Measurements from ENCODE around the gene S100A2.
"Not testable (repeated sequence)": the region's sequence is repeated elsewhere in the genome, so short reads cannot be mapped to it uniquely, and the experiment has no call there.

S100A2 gene

GRCh38 chr1:153527683-153528040 lies 38.0 kb downstream of the S100A2 start:
- H3K27me3 ChIP-seq (ENCODE audit: low read depth, low read length) = 0 out of 2 replicates have a peak, but pooled peaks cover 5% of the 10 kb centered on the region
- no peak for TF ChIP-seq CTCF (IDR thresholded peaks at IDR 0.05; ENCODE audit: low read depth, low read length)
- TF ChIP-seq EZH2phosphoT487 (IDR thresholded peaks at IDR 0.05; ENCODE audit: low read depth) = no peak
- H3K9me3 ChIP-seq (ENCODE audit: insufficient read depth, low read length) = no peaks in the 10 kb centered on the region
- H2AFZ ChIP-seq (ENCODE audit: low read depth, low read length) = no peak overlapping the region
- no peak overlapping the region for H3K4me3 ChIP-seq (ENCODE audit: low read length)
- H3K79me2 ChIP-seq (ENCODE audit: low read length) = no peaks in the 10 kb centered on the region
- peaks cover 7% of the 10 kb centered on the region; the same call in 1 of the 2 replicates for H3K4me1 ChIP-seq (ENCODE audit: low read length)
- H3K9ac ChIP-seq (ENCODE audit: low read length) = no peak overlapping the region
- no peak overlapping the region for H3K4me2 ChIP-seq (ENCODE audit: low read length)
- H4K20me1 ChIP-seq (ENCODE audit: insufficient read depth, low read length) = no peaks in the 10 kb centered on the region
- H3K27ac ChIP-seq (ENCODE audit: low read length) = no peak overlapping the region
- H3K36me3 ChIP-seq (replicated peaks; ENCODE audit: low read depth, low read length) = no peaks in the 10 kb centered on the region

- Histone ChIP-seq H3K9me3 (ENCODE audit: insufficient read depth, low read length) (no peaks in the 10 kb centered on the region), H2AFZ (ENCODE audit: low read depth, low read length) (no peak overlapping the region), H3K36me3 (replicated peaks; ENCODE audit: low read depth, low read length) (no peaks in the 10 kb centered on the region), H3K27me3 (ENCODE audit: low read depth, low read length) (0 out of 2 replicates have a peak, but pooled peaks cover 5% of the 10 kb centered on the region), H3K4me1 (ENCODE audit: low read length) (peaks cover 1% of the 10 kb centered on the region; the same call in 1 of the 2 replicates), H3K4me3 (ENCODE audit: low read length) (no peak overlapping the region), H4K20me1 (ENCODE audit: insufficient read depth, low read length) (no peaks in the 10 kb centered on the region), H3K27ac (ENCODE audit: low read length) (no peak overlapping the region), H3K4me2 (ENCODE audit: low read length) (no peak overlapping the region), H3K9ac (ENCODE audit: low read length) (no peak overlapping the region), H3K79me2 (ENCODE audit: low read length) (no peaks in the 10 kb centered on the region)
- no peak for TF ChIP-seq EZH2phosphoT487 (IDR thresholded peaks at IDR 0.05; ENCODE audit: low read depth)
- TF ChIP-seq CTCF (IDR thresholded peaks at IDR 0.05; ENCODE audit: low read depth, low read length) = no peak
These were observed 38.5 kb downstream of the S100A2 start for GRCh38 chr1:153527023-153527682.

GRCh38 chr1:153526132-153526543 lies 39.5 kb downstream of the S100A2 start:
- Histone ChIP-seq H3K9me3 (ENCODE audit: insufficient read depth, low read length) (no peaks in the 10 kb centered on the region), H3K27ac (ENCODE audit: low read length) (no peak overlapping the region), H4K20me1 (ENCODE audit: insufficient read depth, low read length) (no peaks in the 10 kb centered on the region), H2AFZ (ENCODE audit: low read depth, low read length) (no peak overlapping the region), H3K27me3 (ENCODE audit: low read depth, low read length) (0 out of 2 replicates have a peak, but pooled peaks cover 5% of the 10 kb centered on the region), H3K4me1 (ENCODE audit: low read length) (no peaks in the 10 kb centered on the region), H3K36me3 (replicated peaks; ENCODE audit: low read depth, low read length) (no peaks in the 10 kb centered on the region), H3K4me3 (ENCODE audit: low read length) (no peak overlapping the region), H3K79me2 (ENCODE audit: low read length) (no peaks in the 10 kb centered on the region), H3K9ac (ENCODE audit: low read length) (no peak overlapping the region), H3K4me2 (ENCODE audit: low read length) (no peak overlapping the region)
- no peak for TF ChIP-seq CTCF (IDR thresholded peaks at IDR 0.05; ENCODE audit: low read depth, low read length)
- TF ChIP-seq EZH2phosphoT487 (IDR thresholded peaks at IDR 0.05; ENCODE audit: low read depth) = no peak

- H3K4me2 ChIP-seq (ENCODE audit: low read length) = no peak overlapping the region
- TF ChIP-seq CTCF (IDR thresholded peaks at IDR 0.05; ENCODE audit: low read depth, low read length) (no peak), EZH2phosphoT487 (IDR thresholded peaks at IDR 0.05; ENCODE audit: low read depth) (no peak)
- H2AFZ ChIP-seq (ENCODE audit: low read depth, low read length) = no peak overlapping the region
These were observed 40.4 kb downstream of the S100A2 start for GRCh38 chr1:153525088-153525728.

GRCh38 chr1:153522353-153523048 lies 43.1 kb downstream of the S100A2 start:
- H3K4me2 ChIP-seq (ENCODE audit: low read length); H4K20me1 ChIP-seq (ENCODE audit: insufficient read depth, low read length); H3K27me3 ChIP-seq (ENCODE audit: low read depth, low read length); H2AFZ ChIP-seq (ENCODE audit: low read depth, low read length); H3K27ac ChIP-seq (ENCODE audit: low read length); H3K9ac ChIP-seq (ENCODE audit: low read length); H3K9me3 ChIP-seq (ENCODE audit: insufficient read depth, low read length); H3K4me3 ChIP-seq (ENCODE audit: low read length); H3K36me3 ChIP-seq (replicated peaks; ENCODE audit: low read depth, low read length); H3K4me1 ChIP-seq (ENCODE audit: low read length); H3K79me2 ChIP-seq (ENCODE audit: low read length): not testable (repeated sequence)

More at GRCh38 chr1:153525088-153525728, 40.4 kb downstream of the S100A2 start:
- H3K79me2 ChIP-seq (ENCODE audit: low read length) = no peaks in the 10 kb centered on the region
- no peak overlapping the region for H3K4me3 ChIP-seq (ENCODE audit: low read length)
- no peak overlapping the region for H3K27ac ChIP-seq (ENCODE audit: low read length)
- H4K20me1 ChIP-seq (ENCODE audit: insufficient read depth, low read length) = no peaks in the 10 kb centered on the region
- no peaks in the 10 kb centered on the region for H3K4me1 ChIP-seq (ENCODE audit: low read length)
- no peaks in the 10 kb centered on the region for H3K36me3 ChIP-seq (replicated peaks; ENCODE audit: low read depth, low read length)
- H3K9me3 ChIP-seq (ENCODE audit: insufficient read depth, low read length) = no peaks in the 10 kb centered on the region
- no peak overlapping the region for H3K9ac ChIP-seq (ENCODE audit: low read length)
- 0 out of 2 replicates have a peak, but pooled peaks cover 5% of the 10 kb centered on the region for H3K27me3 ChIP-seq (ENCODE audit: low read depth, low read length)

- not testable (repeated sequence) for H3K9ac ChIP-seq (ENCODE audit: low read length); H3K27ac ChIP-seq (ENCODE audit: low read length); H4K20me1 ChIP-seq (ENCODE audit: insufficient read depth, low read length); H3K9me3 ChIP-seq (ENCODE audit: insufficient read depth, low read length); H3K79me2 ChIP-seq (ENCODE audit: low read length); H3K36me3 ChIP-seq (replicated peaks; ENCODE audit: low read depth, low read length); H3K4me3 ChIP-seq (ENCODE audit: low read length); H3K27me3 ChIP-seq (ENCODE audit: low read depth, low read length); H3K4me2 ChIP-seq (ENCODE audit: low read length); H3K4me1 ChIP-seq (ENCODE audit: low read length); H2AFZ ChIP-seq (ENCODE audit: low read depth, low read length)
These were observed 43.8 kb downstream of the S100A2 start for GRCh38 chr1:153521808-153522207.

All from OCI-LY3 (cell line).